ENCODE data around the gene CRELD1. TPM values are rescaled to one million over a fixed set of nuclear protein-coding genes. Genes with fewer than 3 reads are reported as not detected.

CRELD1 gene
- total and polyA plus RNA-seq, 2 of the 13 experiments (the other 11 are each of a cell fraction or from before 2014, with no cell fraction given) = 27.1 to 61.9 TPM

- peak; percentile 21; the same call in 1 of the 2 replicates for TF ChIP-seq ZNF687 (CRISPR knock-in tag; IDR thresholded peaks at IDR 0.05)
- TF ChIP-seq SIX4 (CRISPR knock-in tag; IDR thresholded peaks at IDR 0.05) = peak; percentile 82
- no peak for TF ChIP-seq ZC3H4 (CRISPR knock-in tag; IDR thresholded peaks at IDR 0.05; ENCODE audit: borderline replicate concordance)
- TF ChIP-seq PAXIP1 (CRISPR knock-in tag; conservative IDR thresholded peaks at IDR 0.05) = 0 out of 2 replicates have a peak, but pooled peaks have one; percentile 22
- TF ChIP-seq ZC3H13 (CRISPR knock-in tag; IDR thresholded peaks at IDR 0.05) = no peak
- TF ChIP-seq SSRP1 (CRISPR knock-in tag; IDR thresholded peaks at IDR 0.05) = no peak
- no peak for TF ChIP-seq ZNF543 (CRISPR knock-in tag; IDR thresholded peaks at IDR 0.05)
- no peak for TF ChIP-seq ARNTL (CRISPR knock-in tag; IDR thresholded peaks at IDR 0.05)
- no peak for TF ChIP-seq ZNF407 (CRISPR knock-in tag; IDR thresholded peaks at IDR 0.05; ENCODE audit: not compliant biosample characterization)
- no peak for TF ChIP-seq SRF (IDR thresholded peaks at IDR 0.05; ENCODE audit: low read depth, low read length)
- TF ChIP-seq SMARCE1 (IDR thresholded peaks at IDR 0.05; ENCODE audit: borderline replicate concordance) = no peak
- TF ChIP-seq ZNF292 (CRISPR knock-in tag; IDR thresholded peaks at IDR 0.05; ENCODE audit: borderline replicate concordance, low read depth) = no peak
- TF ChIP-seq SIX1 (CRISPR knock-in tag; IDR thresholded peaks at IDR 0.05; ENCODE audit: borderline replicate concordance) = peak; percentile 67; the same call in 1 of the 2 replicates
These were observed 21.5 kb downstream of the CRELD1 start (continued) for GRCh38 chr3:9955067-9955502.
